NCI-H748 treated with DMSO at 0.1 percent for 48 hours (cell line): ENCODE results near the gene HDAC4.

ENCODE experiments used
- DNase-seq: peaks from one replicate; lab custom pipeline; 2025; lab: John Stamatoyannopoulos, UW

HDAC4 gene

DNA sequence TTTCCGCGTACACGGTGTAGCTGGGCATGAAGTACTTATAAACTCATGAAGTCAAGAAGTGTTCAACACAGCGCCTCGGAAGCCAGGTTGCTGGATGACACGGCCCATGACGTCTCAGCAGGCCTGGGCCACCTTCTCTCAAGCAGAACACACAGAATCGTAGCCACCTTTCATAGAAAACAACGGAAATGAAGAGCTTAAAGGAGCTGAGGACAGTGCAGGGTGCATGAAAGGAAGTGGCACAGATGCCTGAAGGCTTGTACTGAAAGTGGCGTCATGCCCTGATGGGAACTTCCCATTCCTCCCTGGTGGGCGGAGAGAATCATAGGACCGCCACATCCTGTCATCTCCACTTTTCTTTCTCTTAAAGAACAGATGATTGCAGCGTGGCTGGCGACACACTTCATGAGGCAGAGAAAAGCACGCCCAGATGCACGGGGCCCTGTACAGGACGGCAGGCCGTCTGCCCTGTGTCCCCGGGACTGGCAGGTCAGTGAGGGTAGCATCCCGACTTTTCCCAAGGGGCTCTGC, 31.1 kb downstream of the HDAC4 start:
- no peak for DNase-seq

DNA sequence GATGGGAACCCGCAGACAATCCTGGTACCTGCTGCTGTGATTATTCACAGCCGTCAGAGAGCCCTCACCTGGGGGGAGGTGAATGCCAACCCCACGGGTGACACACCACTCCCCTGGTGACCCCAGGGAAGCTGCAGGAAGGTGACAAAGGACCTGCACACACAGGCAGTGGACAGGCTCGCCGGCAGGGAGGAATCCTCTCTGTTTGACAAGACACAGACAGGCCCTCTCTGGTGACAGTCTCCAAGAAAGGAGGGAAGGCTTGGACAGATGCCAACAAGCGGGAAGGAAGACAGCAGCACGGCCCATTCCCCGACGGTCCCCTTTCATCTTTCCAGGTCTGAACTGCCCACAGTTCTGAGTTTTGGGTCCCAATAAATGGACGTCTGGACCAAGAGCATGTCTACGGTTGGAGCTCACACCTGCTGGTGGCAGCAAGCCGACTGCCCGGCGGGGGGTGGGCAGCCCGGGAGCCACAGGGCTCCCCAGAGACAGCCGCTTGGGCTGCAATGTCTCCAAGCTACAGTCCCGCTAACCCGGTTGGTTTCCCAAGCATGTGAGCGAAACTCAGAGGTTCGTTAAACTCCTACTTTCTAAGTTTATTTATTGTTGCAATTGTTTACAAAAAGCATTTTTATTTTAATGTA, 31.8 kb downstream of the HDAC4 start:
- no peak for DNase-seq

DNA sequence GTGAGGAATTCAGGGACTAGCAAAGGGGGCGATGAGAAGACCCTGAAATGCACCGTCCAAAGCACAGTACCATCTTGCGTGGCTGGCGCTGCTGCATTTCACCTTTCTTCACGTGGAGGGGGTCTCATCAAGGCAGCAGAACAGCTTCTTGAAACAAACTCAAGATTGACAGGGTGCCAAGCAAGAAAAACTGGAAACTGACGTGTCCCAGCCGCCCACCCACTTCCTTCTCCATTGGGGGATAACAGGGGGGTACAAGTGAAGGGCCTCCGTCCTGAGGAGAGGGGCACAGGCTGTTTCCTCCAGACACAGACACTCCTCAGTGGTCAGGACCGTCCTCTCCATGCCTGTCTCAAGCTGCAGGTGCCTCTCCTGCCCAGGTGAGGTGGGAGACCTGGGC, 32.5 kb downstream of the HDAC4 start:
- no peak for DNase-seq

DNA sequence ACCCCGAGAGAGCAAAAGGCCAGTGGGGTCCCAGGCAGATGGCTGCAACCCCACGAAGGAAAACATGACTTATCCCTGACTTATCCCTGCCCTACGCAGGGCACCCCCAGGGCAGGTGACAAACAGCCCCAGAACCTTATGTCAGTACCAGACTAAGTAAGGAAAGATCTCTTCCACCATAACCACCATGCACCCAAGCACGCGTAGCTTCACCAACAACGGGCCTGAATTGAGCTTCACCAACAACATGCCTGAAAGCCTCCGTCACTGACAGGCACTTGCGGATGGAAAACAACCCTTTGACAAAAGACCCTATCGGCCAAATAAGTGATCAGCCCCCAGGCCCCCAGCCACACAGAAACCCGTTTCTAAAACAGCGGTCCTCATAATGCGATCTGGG, 34.1 kb downstream of the HDAC4 start:
- no peak for DNase-seq

DNA sequence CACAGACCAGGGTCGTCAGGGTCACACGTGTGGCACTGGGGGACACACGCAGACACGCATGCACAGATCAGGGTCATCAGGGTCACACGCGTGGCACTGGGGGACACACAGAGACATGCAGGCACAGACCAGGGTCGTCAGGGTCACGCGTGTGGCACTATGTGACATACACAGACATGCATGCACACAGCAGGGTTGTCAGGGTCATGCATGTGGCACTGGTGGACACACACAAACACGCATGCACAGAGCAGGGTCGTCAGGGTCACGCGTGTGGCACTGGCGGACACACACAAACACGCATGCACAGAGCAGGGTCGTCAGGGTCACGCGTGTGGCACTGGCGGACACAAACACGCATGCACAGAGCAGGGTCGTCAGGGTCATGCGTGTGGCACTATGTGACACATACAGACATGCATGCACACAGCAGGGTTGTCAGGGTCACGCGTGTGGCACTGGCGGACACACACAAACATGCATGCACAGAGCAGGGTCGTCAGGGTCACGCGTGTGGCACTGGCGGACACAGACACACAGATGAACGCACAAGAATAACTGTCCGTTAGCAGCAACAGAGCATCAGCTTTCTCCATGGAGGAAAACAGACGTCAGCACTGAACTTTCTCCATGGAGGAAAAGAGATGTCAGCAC, 34.9 kb downstream of the HDAC4 start:
- DNase-seq: no peak

- no peak for DNase-seq
These were observed 35.6 kb downstream of the HDAC4 start for GRCh38 chr2:239365071-239365781.

DNA sequence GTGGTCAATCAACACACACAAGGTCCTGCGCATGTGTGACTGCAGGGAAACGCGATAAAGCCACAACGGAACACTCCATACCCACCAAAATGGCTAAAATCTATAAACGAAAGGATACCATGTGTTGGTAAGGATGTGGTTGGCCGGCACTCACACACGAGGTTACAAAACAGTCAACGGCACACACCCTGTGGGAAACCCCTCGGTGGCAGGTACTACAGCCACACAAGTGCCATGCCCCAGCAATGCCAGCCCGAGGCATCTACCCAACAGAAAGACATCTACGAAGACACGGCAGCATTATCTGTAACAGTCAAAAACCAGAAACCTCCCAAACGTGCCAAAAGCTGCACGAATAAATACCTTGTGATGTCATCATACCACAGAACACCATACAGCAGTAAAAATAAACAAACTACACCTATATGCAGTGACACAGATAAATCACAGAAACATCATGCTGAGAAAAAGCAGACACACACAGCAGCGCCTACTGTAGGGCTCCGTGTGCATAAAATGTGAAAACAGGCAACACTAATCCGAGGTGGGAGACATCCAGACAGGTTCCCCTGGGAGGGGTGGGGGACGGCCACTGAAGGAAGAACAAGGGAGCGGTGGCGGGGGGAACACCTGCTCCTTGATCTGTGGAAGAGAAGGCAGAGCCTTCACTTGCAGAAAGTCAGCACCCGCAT, 36.7 kb downstream of the HDAC4 start:
- no peak for DNase-seq

GRCh38 chr2:239362507-239362906, 38.3 kb downstream of the HDAC4 start:
- DNase-seq: no peak

DNA sequence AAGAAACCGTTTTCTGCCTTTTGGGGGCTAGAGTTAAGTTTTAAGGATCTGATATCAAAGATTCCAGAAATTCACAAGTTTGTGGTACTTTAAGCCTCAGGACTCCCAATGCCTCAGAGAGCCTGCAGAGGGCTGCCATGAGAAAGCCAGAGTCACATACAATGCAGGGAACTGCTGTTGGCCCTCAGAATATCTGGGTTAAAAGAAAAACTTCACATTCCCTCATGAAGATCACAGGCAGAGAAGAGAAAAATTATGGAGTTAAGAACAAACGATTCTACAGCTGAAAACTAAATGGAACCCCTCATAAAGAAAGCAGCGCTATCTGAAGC, 39.5 kb downstream of the HDAC4 start:
- no peak for DNase-seq

GRCh38 chr2:239360421-239361310, 40.2 kb downstream of the HDAC4 start:
- no peak for DNase-seq

- DNase-seq: no peak
These were observed 40.8 kb downstream of the HDAC4 start for GRCh38 chr2:239360008-239360407.

- no peak for DNase-seq
These were observed 41.5 kb downstream of the HDAC4 start for GRCh38 chr2:239359196-239359912.

GRCh38 chr2:239358062-239358754, 42.6 kb downstream of the HDAC4 start:
- peak; percentile 41 for DNase-seq

- no peak for DNase-seq
These were observed 45.1 kb downstream of the HDAC4 start for GRCh38 chr2:239355724-239356123.

- DNase-seq: no peak
These were observed 45.7 kb downstream of the HDAC4 start for GRCh38 chr2:239355139-239355538.

DNA sequence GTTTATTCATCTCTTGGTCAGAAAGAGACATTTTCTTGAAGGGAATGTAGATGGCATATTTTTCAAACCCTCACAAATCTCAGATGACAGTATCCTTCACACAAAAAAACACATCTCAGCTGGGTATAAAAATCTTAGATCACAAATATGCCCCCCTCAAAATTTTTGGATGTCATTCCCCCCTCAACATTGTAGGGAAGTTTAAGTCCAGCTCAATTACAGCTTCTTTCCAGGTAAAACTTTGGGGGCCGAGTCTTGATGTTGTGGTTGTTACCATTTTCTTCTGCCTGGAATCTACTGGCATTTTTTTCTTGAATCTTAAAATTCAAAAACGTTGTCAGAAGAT, 46.1 kb downstream of the HDAC4 start:
- DNase-seq: no peak

- DNase-seq: no peak
These were observed 46.6 kb downstream of the HDAC4 start for GRCh38 chr2:239354132-239354790.

DNA sequence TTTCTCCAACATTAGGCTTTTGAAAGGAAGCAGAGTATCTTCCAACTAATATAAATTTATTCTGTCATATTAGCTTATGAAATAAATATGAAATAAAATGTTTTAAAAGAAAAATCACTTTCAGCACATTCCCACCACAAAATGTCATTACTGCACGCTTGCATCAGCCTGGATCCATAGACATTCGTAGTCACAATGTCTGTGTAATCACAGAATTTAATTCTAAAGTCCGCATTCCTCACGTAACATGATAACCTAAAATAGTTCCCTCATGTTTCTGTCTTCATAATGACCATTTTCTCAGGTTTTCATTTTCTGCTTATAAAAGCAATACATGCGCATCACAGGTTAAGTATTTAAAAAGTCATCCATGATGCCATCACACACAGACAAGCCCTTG, 47.1 kb downstream of the HDAC4 start:
- no peak for DNase-seq

GRCh38 chr2:239351687-239352086, 49.1 kb downstream of the HDAC4 start:
- no peak for DNase-seq
